Measurements from ENCODE around the gene FRAS1. TPM values are rescaled to one million over a fixed set of nuclear protein-coding genes. Genes with fewer than 3 reads are reported as not detected.

Gene FRAS1
- total and polyA plus RNA-seq, 2 of the 8 experiments (the other 6 are each of a cell fraction or from before 2014, with no cell fraction given): 38.5 to 109 TPM

DNA sequence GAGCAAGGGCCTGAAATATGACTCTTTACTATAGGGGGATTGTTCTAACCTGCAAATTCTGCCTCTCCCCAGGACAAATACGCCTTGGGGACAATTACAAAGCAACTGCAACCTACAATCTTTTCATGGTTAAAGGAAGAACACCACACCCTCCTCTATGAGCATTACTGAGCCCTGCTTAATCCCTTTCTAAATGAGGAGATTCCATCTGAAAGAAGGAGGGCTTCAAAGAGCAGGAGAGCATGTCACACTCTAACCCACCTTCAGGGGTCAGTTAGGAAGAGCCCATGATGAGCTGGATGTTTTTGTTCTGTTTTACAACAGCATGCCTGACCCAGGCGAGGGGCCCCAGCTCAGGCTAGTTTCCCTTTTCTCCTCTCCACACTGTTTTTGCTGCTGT, 360.5 kb downstream of the FRAS1 start:
- DNase-seq (ENCODE audit: low read depth in 1 of 2, low spot score in 2 of 2) (no peak), FAIRE-seq (no peak)
- H4K20me1 ChIP-seq (replicated peaks in 1 of 2; ENCODE audit: control insufficient read depth in 1 of 2, insufficient read depth in 2 of 2, low read length in 2 of 2): no peaks in the 10 kb centered on the region
- H3K4me1 ChIP-seq (replicated peaks in 1 of 4; ENCODE audit: control insufficient read depth in 3 of 4, insufficient read depth in 4 of 4, low read length in 3 of 4): peaks cover 0 to 8% (median 3%) of the 10 kb centered on the region in 4 experiments; a peak in 3 of 7 replicates
- no peak overlapping the region for H3K4me2 ChIP-seq (ENCODE audit: insufficient read depth in 1 of 2, low read depth in 2 of 2, low read length in 2 of 2)
- TF ChIP-seq, protein P1, sequence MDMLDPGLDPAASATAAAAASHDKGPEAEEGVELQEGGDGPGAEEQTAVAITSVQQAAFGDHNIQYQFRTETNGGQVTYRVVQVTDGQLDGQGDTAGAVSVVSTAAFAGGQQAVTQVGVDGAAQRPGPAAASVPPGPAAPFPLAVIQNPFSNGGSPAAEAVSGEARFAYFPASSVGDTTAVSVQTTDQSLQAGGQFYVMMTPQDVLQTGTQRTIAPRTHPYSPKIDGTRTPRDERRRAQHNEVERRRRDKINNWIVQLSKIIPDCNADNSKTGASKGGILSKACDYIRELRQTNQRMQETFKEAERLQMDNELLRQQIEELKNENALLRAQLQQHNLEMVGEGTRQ (IDR thresholded peaks at IDR 0.05; ENCODE audit: low read length): no peak
- peak in 1 of 2 experiments; percentile 4; a peak in 1 of 4 replicates for TF ChIP-seq RAD21 (IDR thresholded peaks at IDR 0.05 in 1 of 2, conservative IDR thresholded peaks at IDR 0.05 in 1 of 2; ENCODE audit: low read depth in 2 of 2, low read length in 2 of 2)
- TF ChIP-seq, protein P2, sequence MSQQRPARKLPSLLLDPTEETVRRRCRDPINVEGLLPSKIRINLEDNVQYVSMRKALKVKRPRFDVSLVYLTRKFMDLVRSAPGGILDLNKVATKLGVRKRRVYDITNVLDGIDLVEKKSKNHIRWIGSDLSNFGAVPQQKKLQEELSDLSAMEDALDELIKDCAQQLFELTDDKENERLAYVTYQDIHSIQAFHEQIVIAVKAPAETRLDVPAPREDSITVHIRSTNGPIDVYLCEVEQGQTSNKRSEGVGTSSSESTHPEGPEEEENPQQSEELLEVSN (IDR thresholded peaks at IDR 0.05): no peak
- TF ChIP-seq, protein P3, sequence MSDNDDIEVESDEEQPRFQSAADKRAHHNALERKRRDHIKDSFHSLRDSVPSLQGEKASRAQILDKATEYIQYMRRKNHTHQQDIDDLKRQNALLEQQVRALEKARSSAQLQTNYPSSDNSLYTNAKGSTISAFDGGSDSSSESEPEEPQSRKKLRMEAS (IDR thresholded peaks at IDR 0.05): peak; percentile 25; the same call in 1 of the 2 replicates
- H4K8ac ChIP-seq (ENCODE audit: extremely low read depth, insufficient read depth, low read length): no peak overlapping the region
- no peaks in the 10 kb centered on the region for H3K27me3 ChIP-seq (replicated peaks in 1 of 4; ENCODE audit: control insufficient read depth in 3 of 4, extremely low read depth in 1 of 4, insufficient read depth in 3 of 4, low read length in 3 of 4)
- H3K9me3 ChIP-seq (ENCODE audit: insufficient read depth in 2 of 2, low read depth in 1 of 2, low read length in 1 of 2): no peaks in the 10 kb centered on the region
- peaks cover 12 to 63% (median 43%) of the 10 kb centered on the region in 4 experiments for H3K36me3 ChIP-seq (ENCODE audit: control insufficient read depth in 2 of 4, insufficient read depth in 4 of 4, low read length in 3 of 4)
- no peaks in the 10 kb centered on the region for H3K23me2 ChIP-seq (ENCODE audit: low read depth, low read length)
- H4K5ac ChIP-seq (ENCODE audit: insufficient read length, low read depth, low read length): no peak overlapping the region
- no peaks in the 10 kb centered on the region for H3K79me2 ChIP-seq (ENCODE audit: control insufficient read depth in 1 of 2, insufficient read depth in 2 of 2, low read length in 2 of 2)
- H2BK15ac ChIP-seq (ENCODE audit: low read length): no peak overlapping the region
- H2BK5ac ChIP-seq (ENCODE audit: low read depth, low read length): no peak overlapping the region
- H4K91ac ChIP-seq (replicated peaks; ENCODE audit: insufficient read length, low read length): no peak overlapping the region
- H2AK5ac ChIP-seq (ENCODE audit: low read depth, low read length): no peak overlapping the region
- no peak overlapping the region for H2BK12ac ChIP-seq (ENCODE audit: low read depth, low read length)
- no peak overlapping the region for H2AFZ ChIP-seq (ENCODE audit: low read length)
- CTCF ChIA-PET (ENCODE audit: partially characterized antibody): interaction anchor here (0.7 to 1.0 kb wide), 4 partner anchors 9 to 245 kb away, joined by 3 read pairs; no protein-coding TSS in a partner anchor
- no peak overlapping the region for H3K9ac ChIP-seq (replicated peaks in 1 of 4; ENCODE audit: extremely low read depth in 1 of 4, low read depth in 3 of 4, low read length in 3 of 4)
- no peak overlapping the region for H3K27ac ChIP-seq (ENCODE audit: low read depth, low read length)
- WGBS, 2 experiments (ENCODE audit: extremely low coverage in 1 of 2, insufficient coverage in 1 of 2, insufficient read length in 1 of 2, insufficient replicate concordance in 2 of 2, low coverage in 1 of 2, low lambda C conversion rate in 2 of 2, missing lambda C conversion rate in 1 of 2): 73% methylated on average over 2 of the region's 2 CpGs; no CpG with 5 or more reads in 1 of the 2 experiments
- no peak overlapping the region for H3K4me3 ChIP-seq (ENCODE audit: extremely low read depth in 1 of 4, insufficient read depth in 2 of 4, low read depth in 3 of 4, low read length in 4 of 4)
- no peak overlapping the region for H3K56ac ChIP-seq (replicated peaks; ENCODE audit: insufficient read length, low read depth, low read length)
- no peak overlapping the region for H3K18ac ChIP-seq (ENCODE audit: extremely low read depth, low read length)
- H3K23ac ChIP-seq (ENCODE audit: insufficient read length): no peak overlapping the region
- H3K79me1 ChIP-seq (ENCODE audit: low read depth, low read length): no peaks in the 10 kb centered on the region; the same call in 1 of the 2 replicates
- no peak overlapping the region for H2BK20ac ChIP-seq (ENCODE audit: low read length)
- POLR2A ChIA-PET (ENCODE audit: partially characterized antibody): interaction anchor here (0.8 to 1.6 kb wide), 2 partner anchors 21 to 85 kb away, joined by 3 to 4 read pairs; no protein-coding TSS in a partner anchor
- no peak overlapping the region for H3K4ac ChIP-seq (replicated peaks; ENCODE audit: insufficient read length, low read depth, low read length)
- H2BK120ac ChIP-seq (replicated peaks; ENCODE audit: low read depth, low read length): no peak overlapping the region
- H3K14ac ChIP-seq (ENCODE audit: insufficient read length): no peak overlapping the region

Data from H1 (cell line).